ENCODE data around the gene DCAF11. TPM values are rescaled to one million over a fixed set of nuclear protein-coding genes. Genes with fewer than 3 reads are reported as not detected.

The DCAF11 gene
- total RNA-seq, 1 donor from 2014 or later: 112 TPM

DNA sequence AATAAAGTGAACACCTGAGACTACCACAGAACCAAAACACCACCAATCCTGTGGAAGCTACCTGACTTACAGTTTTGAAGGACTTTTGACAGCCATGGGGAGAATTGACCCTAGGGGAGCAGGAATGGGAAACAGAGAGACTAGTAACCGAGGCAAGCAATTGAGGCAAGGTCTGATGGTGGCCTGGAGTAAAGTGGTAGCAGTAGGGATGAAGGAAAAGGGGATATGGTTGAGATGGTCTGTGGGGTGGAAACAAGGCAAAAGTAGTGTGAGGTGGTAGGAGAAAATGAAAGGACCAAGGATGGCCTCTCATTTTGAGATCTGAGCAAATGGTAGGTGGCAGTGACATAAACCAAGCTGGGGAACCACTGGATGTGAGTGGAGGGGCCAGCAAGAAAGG, 42.3 kb downstream of the DCAF11 start:
- DNase-seq (ENCODE audit: low read depth): no peak

DNA sequence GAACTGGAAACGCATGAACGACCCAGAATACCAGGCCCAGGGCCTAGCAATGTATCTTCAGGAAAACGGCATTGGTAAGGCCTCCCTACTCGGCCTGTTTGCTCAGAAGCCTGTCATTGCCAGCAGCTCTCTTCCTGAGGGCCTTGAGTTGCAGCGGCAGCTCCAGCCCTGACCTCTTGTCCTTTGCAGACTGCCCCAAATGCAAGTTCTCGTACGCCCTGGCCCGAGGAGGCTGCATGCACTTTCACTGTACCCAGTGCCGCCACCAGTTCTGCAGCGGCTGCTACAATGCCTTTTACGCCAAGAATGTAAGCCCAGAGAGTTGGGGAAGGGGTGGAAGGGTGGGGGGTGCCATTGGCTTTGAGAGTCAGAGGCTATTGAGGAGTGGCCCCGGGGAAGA, 42.8 kb downstream of the DCAF11 start:
- no peak for DNase-seq (ENCODE audit: low read depth)

DNA sequence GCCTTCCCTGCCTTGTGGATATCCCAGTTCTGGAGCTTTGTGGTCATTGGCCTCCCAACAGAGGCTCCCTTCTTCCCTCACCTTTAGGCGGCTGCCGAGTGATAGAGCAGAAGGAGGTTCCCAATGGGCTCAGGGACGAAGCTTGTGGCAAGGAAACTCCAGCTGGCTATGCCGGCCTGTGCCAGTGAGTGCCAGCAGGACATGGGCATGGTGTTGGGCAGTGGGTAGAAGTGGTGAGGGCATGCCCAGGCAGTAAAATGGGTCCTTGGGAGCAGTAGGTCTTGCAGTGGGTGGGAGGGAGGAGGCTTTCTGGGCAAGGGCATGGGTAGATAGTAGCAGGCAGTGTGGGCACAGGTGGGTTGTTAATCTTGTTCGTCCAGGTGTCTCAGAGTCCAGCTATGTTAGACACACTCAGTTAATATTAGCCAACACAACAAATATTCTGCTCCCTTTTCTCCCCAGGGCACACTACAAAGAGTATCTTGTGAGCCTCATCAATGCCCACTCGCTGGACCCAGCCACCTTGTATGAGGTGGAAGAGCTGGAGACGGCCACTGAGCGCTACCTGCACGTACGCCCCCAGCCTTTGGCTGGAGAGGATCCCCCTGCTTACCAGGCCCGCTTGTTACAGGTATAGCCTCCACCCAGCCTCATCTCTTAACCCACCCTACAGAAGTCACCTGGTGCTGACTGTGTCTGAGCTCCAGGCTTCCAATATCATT, 45.4 kb downstream of the DCAF11 start:
- no peak for DNase-seq (ENCODE audit: low read depth)

DNA sequence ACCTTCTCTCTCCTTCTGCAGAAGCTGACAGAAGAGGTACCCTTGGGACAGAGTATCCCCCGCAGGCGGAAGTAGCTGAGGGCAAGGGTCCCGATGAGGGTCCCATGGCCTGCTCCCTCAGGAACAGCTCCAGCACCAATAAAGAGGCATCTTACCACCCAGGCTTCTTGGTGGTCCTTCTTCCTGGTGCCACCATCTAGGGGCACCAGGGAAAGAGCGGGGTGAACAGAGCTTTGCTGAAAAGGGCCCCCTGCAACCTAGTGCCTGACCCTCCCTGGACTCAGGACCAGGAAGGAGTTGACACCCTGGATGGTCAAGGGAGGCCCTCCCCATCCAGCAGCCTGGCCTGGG, 45.9 kb downstream of the DCAF11 start:
- DNase-seq (ENCODE audit: low read depth): no peak

DNA sequence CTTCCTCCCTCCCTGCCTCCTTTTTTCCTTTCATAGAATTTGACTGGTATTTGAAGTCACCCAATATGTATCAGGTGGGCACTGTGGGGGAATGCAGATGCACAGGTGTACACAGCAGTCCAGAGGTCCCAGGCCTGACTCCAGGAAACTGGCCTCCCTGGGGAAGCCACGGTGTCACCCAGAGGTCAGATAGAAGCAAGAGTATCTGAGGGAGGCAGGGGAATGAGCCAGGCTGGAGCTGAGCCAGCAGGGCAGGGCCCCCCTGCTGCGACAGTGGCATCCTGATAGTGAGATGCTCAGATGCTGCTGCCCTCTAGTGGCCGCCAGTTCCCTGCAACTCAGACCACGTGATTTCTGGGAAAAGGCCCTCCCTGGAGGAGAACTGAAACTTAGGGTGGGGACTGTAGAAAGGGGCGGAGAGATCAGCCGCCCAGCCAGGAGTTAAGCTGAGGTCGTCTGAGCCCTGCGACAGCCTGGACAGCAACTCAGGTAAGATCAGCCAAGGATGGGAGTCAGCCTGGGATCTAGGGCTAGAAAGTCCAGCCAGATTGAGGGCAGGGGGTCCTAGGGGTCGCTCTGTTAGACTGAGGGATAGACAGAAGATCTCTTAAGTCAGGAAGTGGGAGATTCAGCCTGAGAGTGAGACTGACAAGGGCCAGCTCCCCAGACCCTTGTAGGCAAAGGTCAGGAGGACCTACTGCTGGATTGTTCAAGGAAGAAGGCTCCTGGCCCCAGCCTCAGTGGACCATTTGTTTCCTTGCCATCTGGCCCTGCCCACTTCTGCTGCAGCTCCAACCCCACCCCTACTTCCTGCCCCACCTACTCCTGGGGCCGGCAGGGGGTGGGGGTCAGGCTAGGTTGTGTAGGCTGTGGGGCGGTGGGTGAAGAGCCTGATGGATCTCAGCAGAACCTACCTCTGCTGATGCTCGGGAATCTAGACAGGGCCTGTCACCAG, 46.5 kb downstream of the DCAF11 start, which contains the start of gene IRF9:
TSS of gene IRF9 (plus strand) at position 416 of the 955 bp plus-strand sequence. CDS start 880 bp downstream, outside the sequence.
- peak; percentile 96 for DNase-seq (ENCODE audit: low read depth)

DNA sequence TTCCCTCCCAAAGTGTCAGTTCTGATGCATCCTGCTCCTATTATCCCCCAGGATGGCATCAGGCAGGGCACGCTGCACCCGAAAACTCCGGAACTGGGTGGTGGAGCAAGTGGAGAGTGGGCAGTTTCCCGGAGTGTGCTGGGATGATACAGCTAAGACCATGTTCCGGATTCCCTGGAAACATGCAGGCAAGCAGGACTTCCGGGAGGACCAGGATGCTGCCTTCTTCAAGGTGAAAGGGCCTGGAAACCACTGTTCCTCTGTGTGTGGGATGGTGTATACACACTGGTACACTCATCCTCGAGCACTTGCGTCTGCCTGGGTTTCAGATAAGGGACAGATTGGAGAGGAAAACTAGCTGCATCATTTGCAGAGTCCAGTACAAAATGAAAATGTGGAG, 47.5 kb downstream of the DCAF11 start:
- DNase-seq (ENCODE audit: low read depth): no peak

DNA sequence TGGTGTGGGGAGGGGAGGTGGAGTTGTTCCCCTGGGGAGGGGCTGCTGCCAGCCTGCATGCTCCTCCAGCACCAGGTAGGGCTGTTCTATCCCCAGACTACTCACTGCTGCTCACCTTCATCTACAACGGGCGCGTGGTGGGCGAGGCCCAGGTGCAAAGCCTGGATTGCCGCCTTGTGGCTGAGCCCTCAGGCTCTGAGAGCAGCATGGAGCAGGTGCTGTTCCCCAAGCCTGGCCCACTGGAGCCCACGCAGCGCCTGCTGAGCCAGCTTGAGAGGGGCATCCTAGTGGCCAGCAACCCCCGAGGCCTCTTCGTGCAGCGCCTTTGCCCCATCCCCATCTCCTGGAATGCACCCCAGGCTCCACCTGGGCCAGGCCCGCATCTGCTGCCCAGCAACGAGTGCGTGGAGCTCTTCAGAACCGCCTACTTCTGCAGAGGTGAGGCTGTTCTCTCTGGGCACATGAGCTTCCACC, 50.0 kb downstream of the DCAF11 start:
- DNase-seq (ENCODE audit: low read depth): no peak

DNA sequence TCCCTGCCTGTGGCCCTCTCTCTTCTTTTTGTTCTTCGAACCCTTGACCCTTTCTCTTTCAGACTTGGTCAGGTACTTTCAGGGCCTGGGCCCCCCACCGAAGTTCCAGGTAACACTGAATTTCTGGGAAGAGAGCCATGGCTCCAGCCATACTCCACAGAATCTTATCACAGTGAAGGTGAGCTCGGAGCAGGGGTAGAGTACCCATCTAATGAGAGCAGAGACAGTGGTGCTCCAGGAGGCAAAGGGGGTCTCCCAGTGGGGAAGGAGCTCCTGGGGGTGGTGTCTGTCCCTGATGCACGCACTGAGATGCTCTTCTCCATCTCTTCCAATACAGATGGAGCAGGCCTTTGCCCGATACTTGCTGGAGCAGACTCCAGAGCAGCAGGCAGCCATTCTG, 51.2 kb downstream of the DCAF11 start:
- DNase-seq (ENCODE audit: low read depth): no peak

DNA sequence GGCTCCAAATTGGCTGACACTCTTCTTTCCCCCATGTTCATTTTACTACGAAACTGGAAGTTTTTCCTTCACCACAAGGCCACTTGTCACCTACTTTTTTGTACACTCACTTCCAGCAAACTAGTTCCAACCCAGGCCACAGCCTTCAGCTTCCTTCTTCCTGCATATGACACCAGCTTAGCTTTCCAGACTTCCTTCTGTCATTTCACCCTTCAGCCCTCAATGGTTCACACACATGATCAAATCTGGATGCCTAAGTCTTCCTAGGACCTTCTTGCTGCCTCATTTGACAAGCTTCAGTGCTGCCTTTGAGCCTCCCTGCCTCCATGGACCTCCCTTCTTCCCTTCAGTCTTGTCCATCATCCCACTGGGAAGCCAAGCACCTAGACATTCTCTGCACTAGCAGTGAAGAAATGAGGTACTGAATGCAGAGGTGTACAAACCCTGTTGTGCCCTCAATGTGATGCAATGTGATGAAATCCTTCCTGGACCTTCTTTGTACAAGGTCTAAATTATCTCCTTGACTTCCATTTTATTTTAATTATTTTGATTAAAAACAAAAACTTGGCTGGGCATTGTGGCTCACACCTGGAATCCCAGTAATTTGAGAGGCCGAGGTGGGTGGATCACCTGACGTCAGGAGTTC, 53.0 kb downstream of the DCAF11 start:
- DNase-seq (ENCODE audit: low read depth): no peak

DNA sequence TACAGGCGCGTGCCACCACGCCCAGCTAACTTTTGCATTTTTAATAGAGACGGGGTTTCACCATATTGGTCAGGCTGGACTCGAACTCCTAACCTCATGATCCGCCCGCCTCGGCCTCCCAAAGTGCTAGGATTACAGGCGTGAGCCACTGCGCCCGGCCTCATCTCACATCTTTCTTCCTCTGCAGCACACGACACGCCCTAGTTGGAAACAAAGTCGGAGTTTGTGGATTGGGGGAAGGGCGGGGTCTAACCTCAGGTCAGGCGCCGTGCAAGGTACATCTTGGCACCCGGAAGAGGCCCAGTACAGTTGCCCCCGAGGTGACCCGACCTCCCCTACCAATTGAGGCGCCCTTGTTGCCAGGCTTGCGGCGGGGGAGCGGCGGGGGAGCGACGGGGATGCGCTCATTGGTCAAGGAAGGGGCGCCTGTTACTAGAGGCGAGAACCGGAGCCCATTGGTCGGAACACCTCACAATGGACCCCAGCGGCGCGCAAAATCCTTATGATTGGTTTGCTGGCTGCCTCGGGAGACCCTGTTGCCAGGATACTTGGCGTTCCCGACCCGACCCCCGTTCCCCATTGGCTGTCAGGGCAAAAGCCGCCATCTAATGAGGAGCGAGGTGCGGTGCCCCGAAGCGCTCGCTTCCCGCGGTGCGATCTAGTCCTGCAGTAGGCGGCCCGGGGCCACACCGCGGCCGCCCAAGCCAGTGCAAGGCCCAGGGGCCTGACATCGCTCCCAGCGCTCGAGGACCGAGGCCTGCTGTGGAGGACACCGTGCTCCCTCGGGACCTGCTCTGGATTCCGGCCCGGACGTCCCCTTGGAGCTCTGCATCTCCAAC, 57.1 kb downstream of the DCAF11 start, which contains the start of gene REC8:
TSS of gene REC8 (plus strand) at position 659 of the 839 bp plus-strand sequence. CDS start 473 bp downstream, outside the sequence.
- no peak for DNase-seq (ENCODE audit: low read depth)

DNA sequence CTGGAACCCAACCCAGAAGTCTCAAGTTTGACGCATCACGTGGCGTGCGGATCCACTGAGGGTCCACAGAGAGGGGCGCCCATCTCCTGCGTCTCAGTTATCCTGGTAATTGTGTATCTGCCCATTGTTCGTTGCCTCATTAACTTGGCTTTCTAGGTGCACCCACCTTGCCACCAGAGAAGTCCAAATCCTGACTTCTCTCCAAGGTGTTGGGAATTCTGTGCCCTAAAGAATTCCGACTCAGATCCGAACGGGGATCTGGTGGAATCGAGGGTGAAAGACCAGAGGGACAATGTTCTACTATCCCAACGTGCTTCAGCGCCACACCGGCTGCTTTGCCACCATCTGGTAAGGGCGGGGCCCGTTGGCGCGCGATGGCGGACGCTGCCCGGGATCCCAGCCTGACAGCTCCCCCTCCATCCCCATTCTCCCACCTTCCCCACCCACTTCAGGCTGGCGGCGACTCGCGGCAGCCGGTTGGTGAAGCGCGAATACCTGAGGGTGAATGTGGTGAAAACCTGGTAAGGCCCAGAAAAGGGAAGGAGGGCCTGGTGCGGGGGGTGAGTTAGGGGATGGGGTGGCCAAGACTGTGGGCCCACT, 57.8 kb downstream of the DCAF11 start:
- DNase-seq (ENCODE audit: low read depth): no peak

DNA sequence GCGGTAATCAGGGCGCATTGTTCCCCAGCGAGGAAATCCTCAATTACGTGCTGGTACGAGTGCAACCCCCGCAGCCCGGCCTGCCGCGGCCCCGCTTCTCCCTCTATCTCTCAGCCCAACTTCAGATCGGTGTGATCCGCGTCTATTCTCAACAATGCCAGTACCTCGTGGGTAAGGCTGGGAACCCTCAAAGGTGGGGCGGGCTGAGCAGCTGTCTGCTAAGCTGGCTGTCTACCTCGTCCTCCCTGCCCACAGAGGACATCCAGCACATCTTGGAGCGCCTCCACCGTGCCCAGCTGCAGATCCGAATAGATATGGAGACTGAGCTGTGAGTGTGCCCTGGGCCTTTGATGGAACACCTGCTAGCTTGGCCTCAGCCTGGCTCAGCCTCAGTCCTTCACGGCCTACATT, 58.3 kb downstream of the DCAF11 start:
- DNase-seq (ENCODE audit: low read depth): peak; percentile 38

Small RNA genes within 50 kb of the gene (microRNA-seq; reads per million reads assigned to microRNA genes)
- gene MIR7703: not detected

Other genes with a start within 250 kb of the DCAF11 start
- gene DHRS4, start 161.0 kb upstream of the DCAF11 start, total RNA-seq: 26.2 and 28.9 TPM in 2 replicates
- 5.7 and 5.8 TPM in 2 replicates for gene DHRS4L2, start 125.8 kb upstream of the DCAF11 start, total RNA-seq
- gene CARMIL3, start 62.8 kb upstream of the DCAF11 start, total RNA-seq: 0.19 TPM in 1 of 2 replicates, not detected in the other
- gene CPNE6, start 43.2 kb upstream of the DCAF11 start, total RNA-seq: not detected in 2 replicates
- gene PCK2, start 20.5 kb upstream of the DCAF11 start, total RNA-seq: 8.2 and 8.7 TPM in 2 replicates
- gene NRL, start 172 bp downstream of the DCAF11 start, total RNA-seq: 4.3 and 4.5 TPM in 2 replicates
- 144 and 180 TPM in 2 replicates for gene FITM1, start 15.9 kb downstream of the DCAF11 start, total RNA-seq
- gene PSME1, start 21.4 kb downstream of the DCAF11 start, total RNA-seq: 423 and 428 TPM in 2 replicates
- gene EMC9, start 26.8 kb downstream of the DCAF11 start, total RNA-seq: 18.8 and 25.4 TPM in 2 replicates
- 107 and 129 TPM in 2 replicates for gene PSME2, start 31.8 kb downstream of the DCAF11 start, total RNA-seq
- 57.6 and 60.4 TPM in 2 replicates for gene RNF31, start 32.7 kb downstream of the DCAF11 start, total RNA-seq
- gene IRF9, start 46.5 kb downstream of the DCAF11 start, total RNA-seq: 48.6 and 94.1 TPM in 2 replicates
- 1.1 and 1.6 TPM in 2 replicates for gene REC8, start 57.3 kb downstream of the DCAF11 start, total RNA-seq
- gene IPO4, start 74.0 kb downstream of the DCAF11 start, total RNA-seq: 85.4 and 99.4 TPM in 2 replicates
- gene TM9SF1, start 80.7 kb downstream of the DCAF11 start, total RNA-seq: 59.5 and 76.3 TPM in 2 replicates
- not detected in 2 replicates for gene TSSK4, start 90.9 kb downstream of the DCAF11 start, total RNA-seq
- gene CHMP4A, start 98.7 kb downstream of the DCAF11 start, total RNA-seq: 42.1 and 49.6 TPM in 2 replicates
- gene MDP1, start 101.3 kb downstream of the DCAF11 start, total RNA-seq: 16.6 and 16.7 TPM in 2 replicates
- 196 and 233 TPM in 2 replicates for gene NEDD8, start 117.6 kb downstream of the DCAF11 start, total RNA-seq
- 60.8 and 90.3 TPM in 2 replicates for gene GMPR2, start 118.2 kb downstream of the DCAF11 start, total RNA-seq
- gene TINF2, start 127.8 kb downstream of the DCAF11 start, total RNA-seq: 39.2 and 48.7 TPM in 2 replicates
- gene TGM1, start 148.4 kb downstream of the DCAF11 start, total RNA-seq: 0.08 and 0.99 TPM in 2 replicates
- 26.3 TPM in 2 replicates for gene RABGGTA, start 156.8 kb downstream of the DCAF11 start, total RNA-seq
- 17.5 and 25.1 TPM in 2 replicates for gene DHRS1, start 185.0 kb downstream of the DCAF11 start, total RNA-seq
- 27.9 and 28.9 TPM in 2 replicates for gene NOP9, start 185.1 kb downstream of the DCAF11 start, total RNA-seq
- gene CIDEB, start 193.2 kb downstream of the DCAF11 start, total RNA-seq: not detected in 2 replicates
- 2.7 and 3.2 TPM in 2 replicates for gene LTB4R2, start 195.4 kb downstream of the DCAF11 start, total RNA-seq
- 0.67 and 0.68 TPM in 2 replicates for gene LTB4R, start 196.7 kb downstream of the DCAF11 start, total RNA-seq
- not detected in 2 replicates for gene ADCY4, start 220.3 kb downstream of the DCAF11 start, total RNA-seq
- not detected in 2 replicates for gene RIPK3, start 225.2 kb downstream of the DCAF11 start, total RNA-seq